ENCODE results near the gene CHRND.

Gene CHRND

GRCh38 chr2:232576995-232577394, 51.0 kb downstream of the CHRND start:
- DNase-seq = no peak

DNA sequence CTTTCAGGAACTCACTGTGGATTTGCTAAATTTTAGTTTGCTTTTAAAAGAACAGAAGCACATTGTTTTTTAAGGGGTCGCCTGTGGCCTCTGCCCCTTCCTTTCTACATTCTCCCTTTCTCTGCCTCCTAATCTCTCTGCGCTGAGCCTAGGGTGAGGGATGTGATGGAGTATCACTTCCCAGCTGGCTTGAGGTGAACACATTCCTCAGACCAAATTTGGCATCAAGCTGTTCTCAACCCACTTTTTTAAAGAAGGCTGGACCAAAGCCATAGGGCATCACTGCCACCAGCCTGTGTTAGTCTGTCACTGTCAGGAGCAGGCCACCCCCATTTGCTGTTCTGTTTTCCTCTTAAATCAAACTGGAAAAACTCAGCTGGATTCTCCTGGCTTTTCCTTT, 51.9 kb downstream of the CHRND start:
- DNase-seq = no peak

- no peak for DNase-seq
These were observed 52.7 kb downstream of the CHRND start for GRCh38 chr2:232578626-232579025.

DNA sequence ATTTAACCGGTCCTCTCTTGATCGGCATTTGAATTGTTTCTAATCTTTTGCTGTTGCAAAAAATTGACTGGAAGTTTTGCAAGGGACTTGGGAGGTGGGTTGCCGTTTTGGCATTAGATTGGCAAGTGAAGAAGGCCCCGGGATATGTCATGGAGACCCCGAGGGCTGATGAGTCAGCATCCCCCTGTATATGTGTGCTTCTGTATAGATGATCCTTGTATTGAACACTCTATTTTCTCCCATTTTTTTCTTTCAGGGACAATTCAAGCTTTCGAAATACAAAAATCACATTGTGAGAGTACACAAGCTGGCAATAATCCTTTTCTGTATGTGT, 54.7 kb downstream of the CHRND start:
- no peak for DNase-seq

DNA sequence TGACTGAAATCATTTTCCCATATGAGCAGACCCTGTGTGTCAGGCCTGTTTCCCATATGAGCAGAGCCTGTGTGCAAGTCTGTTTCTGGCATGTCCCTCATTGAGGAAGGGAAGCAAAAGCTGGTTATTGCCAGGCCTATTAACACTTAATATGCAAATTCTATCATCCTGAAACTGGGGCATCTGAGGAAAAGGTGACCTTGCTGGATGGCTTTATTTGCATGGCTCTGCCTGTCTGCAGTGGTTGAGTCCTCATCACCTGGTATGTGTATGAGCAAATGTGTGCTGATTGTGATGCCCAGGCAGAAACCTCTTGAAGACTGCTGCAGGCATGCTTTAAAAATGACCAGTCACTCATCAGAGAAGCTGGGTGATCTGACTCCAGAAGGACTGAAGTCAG, 55.8 kb downstream of the CHRND start:
- DNase-seq = no peak

GRCh38 chr2:232584238-232584637, 58.3 kb downstream of the CHRND start:
- no peak for DNase-seq
